ENCODE results near the gene INKA2. TPM values are rescaled to one million over a fixed set of nuclear protein-coding genes. Genes with fewer than 3 reads are reported as not detected.

Gene INKA2
- polyA plus RNA-seq, 1 donor from 2014 or later, result 0.77 TPM

DNA sequence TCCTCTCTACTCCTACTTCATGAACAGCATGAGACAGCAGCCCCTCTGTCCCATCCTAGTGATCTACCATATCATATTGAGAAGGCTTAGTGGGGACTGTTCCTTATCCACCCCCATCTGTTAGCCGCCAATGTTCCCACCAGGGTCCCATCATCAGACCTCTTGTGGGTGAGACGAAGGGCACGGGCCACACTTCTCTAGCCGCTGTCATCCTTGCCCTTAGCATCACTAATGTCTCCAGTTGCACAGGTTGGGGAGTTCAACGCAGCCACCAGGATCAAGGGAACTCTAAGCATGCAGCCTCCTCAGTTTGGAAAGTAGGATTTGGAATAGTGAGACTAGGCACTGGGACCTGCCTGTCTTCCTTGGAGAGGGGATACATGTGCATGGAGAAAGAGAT is 20.1 kb downstream of the INKA2 start:
- Histone ChIP-seq H3K4me3 (ENCODE audit: low read length) (no peak overlapping the region), H2AFZ (ENCODE audit: low read depth, low read length) (no peak overlapping the region), H3K9ac (ENCODE audit: low read length) (no peak overlapping the region), H4K20me1 (ENCODE audit: insufficient read depth) (no peaks in the 10 kb centered on the region), H3K9me2 (ENCODE audit: insufficient read depth, low read length) (no peaks in the 10 kb centered on the region), H3K9me3 (ENCODE audit: low read length) (no peaks in the 10 kb centered on the region), H3K36me3 (ENCODE audit: insufficient read depth, low read length) (no peaks in the 10 kb centered on the region), H3K79me2 (replicated peaks; ENCODE audit: insufficient read depth, low read length) (no peaks in the 10 kb centered on the region), H3K4me2 (ENCODE audit: low read length) (no peak overlapping the region), H3K27ac (ENCODE audit: low read length) (no peak overlapping the region), H3F3A (ENCODE audit: insufficient read depth, low read length, poor library complexity, severe bottlenecking) (no peaks in the 10 kb centered on the region), H3K27me3 (ENCODE audit: insufficient read depth, low read depth, low read length) (no peaks in the 10 kb centered on the region)
- no peak for TF ChIP-seq RAD21 (conservative IDR thresholded peaks at IDR 0.05)

DNA sequence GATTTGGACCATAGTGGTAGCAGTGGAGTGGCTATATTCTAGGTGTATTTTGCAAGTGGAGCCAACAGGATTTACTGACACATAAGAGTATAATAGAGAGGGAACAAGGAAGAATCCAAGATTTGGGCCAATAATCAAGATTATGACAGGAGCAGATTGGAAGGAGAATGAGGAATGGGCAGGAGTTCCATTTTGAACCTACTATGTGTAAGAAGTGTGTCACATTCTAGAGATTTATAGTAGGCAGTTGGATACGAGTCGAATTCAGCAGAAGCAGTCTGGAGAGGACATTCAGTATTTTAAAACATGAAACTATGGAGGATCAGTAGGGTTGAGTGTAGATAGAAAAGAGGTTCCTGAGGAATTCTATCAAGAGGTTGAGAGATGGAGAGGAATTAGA is 21.7 kb downstream of the INKA2 start:
- Histone ChIP-seq H3K27me3 (ENCODE audit: insufficient read depth, low read depth, low read length) (no peaks in the 10 kb centered on the region), H3F3A (ENCODE audit: insufficient read depth, low read length, poor library complexity, severe bottlenecking) (no peaks in the 10 kb centered on the region), H3K9me2 (ENCODE audit: insufficient read depth, low read length) (no peaks in the 10 kb centered on the region), H4K20me1 (ENCODE audit: insufficient read depth) (no peaks in the 10 kb centered on the region), H3K9ac (ENCODE audit: low read length) (no peak overlapping the region), H3K9me3 (ENCODE audit: low read length) (no peaks in the 10 kb centered on the region), H3K4me3 (ENCODE audit: low read length) (no peak overlapping the region), H3K27ac (ENCODE audit: low read length) (no peak overlapping the region), H3K4me2 (ENCODE audit: low read length) (no peak overlapping the region), H3K36me3 (ENCODE audit: insufficient read depth, low read length) (no peaks in the 10 kb centered on the region), H2AFZ (ENCODE audit: low read depth, low read length) (no peak overlapping the region), H3K79me2 (replicated peaks; ENCODE audit: insufficient read depth, low read length) (no peaks in the 10 kb centered on the region)
- TF ChIP-seq RAD21 (conservative IDR thresholded peaks at IDR 0.05) (no peak), EZH2 (IDR thresholded peaks at IDR 0.05; ENCODE audit: borderline replicate concordance, insufficient read depth, low read length, poor library complexity, severe bottlenecking) (no peak), POLR2AphosphoS5 (IDR thresholded peaks at IDR 0.05) (no peak), EP300 (conservative IDR thresholded peaks at IDR 0.05; ENCODE audit: poor library complexity, severe bottlenecking) (no peak), SMC3 (conservative IDR thresholded peaks at IDR 0.05; ENCODE audit: poor library complexity) (no peak), MXI1 (conservative IDR thresholded peaks at IDR 0.05; ENCODE audit: poor library complexity, severe bottlenecking) (no peak), TAF1 (IDR thresholded peaks at IDR 0.05; ENCODE audit: low read depth) (no peak)
- TF ChIP-seq, protein P1, sequence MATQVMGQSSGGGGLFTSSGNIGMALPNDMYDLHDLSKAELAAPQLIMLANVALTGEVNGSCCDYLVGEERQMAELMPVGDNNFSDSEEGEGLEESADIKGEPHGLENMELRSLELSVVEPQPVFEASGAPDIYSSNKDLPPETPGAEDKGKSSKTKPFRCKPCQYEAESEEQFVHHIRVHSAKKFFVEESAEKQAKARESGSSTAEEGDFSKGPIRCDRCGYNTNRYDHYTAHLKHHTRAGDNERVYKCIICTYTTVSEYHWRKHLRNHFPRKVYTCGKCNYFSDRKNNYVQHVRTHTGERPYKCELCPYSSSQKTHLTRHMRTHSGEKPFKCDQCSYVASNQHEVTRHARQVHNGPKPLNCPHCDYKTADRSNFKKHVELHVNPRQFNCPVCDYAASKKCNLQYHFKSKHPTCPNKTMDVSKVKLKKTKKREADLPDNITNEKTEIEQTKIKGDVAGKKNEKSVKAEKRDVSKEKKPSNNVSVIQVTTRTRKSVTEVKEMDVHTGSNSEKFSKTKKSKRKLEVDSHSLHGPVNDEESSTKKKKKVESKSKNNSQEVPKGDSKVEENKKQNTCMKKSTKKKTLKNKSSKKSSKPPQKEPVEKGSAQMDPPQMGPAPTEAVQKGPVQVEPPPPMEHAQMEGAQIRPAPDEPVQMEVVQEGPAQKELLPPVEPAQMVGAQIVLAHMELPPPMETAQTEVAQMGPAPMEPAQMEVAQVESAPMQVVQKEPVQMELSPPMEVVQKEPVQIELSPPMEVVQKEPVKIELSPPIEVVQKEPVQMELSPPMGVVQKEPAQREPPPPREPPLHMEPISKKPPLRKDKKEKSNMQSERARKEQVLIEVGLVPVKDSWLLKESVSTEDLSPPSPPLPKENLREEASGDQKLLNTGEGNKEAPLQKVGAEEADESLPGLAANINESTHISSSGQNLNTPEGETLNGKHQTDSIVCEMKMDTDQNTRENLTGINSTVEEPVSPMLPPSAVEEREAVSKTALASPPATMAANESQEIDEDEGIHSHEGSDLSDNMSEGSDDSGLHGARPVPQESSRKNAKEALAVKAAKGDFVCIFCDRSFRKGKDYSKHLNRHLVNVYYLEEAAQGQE (IDR thresholded peaks at IDR 0.05; ENCODE audit: borderline replicate concordance), result no peak
- TF ChIP-seq, protein P2, sequence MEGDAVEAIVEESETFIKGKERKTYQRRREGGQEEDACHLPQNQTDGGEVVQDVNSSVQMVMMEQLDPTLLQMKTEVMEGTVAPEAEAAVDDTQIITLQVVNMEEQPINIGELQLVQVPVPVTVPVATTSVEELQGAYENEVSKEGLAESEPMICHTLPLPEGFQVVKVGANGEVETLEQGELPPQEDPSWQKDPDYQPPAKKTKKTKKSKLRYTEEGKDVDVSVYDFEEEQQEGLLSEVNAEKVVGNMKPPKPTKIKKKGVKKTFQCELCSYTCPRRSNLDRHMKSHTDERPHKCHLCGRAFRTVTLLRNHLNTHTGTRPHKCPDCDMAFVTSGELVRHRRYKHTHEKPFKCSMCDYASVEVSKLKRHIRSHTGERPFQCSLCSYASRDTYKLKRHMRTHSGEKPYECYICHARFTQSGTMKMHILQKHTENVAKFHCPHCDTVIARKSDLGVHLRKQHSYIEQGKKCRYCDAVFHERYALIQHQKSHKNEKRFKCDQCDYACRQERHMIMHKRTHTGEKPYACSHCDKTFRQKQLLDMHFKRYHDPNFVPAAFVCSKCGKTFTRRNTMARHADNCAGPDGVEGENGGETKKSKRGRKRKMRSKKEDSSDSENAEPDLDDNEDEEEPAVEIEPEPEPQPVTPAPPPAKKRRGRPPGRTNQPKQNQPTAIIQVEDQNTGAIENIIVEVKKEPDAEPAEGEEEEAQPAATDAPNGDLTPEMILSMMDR (IDR thresholded peaks at IDR 0.05; ENCODE audit: poor library complexity, severe bottlenecking), result no peak

DNA sequence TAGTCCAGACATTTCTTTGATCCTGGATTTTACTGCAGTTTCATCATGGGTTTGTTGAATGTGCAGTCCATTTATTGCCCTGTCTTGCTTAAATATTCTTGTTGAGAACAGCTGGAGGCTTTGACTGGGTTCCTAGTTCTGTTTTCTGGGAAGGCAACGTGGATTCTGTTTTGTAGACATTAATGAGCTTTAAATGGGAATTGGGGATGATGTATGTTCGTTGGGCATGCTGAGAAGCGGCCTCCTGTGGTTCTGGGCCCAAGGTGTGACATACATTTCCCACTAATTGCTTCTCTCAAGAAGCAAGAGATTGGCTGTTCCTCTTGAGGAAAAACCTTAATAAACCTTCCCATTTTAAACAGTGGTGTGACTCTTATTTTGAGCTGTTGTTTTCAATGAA is 22.9 kb downstream of the INKA2 start:
- TF ChIP-seq EP300 (conservative IDR thresholded peaks at IDR 0.05; ENCODE audit: poor library complexity, severe bottlenecking), result no peak
- TF ChIP-seq, protein P2 (IDR thresholded peaks at IDR 0.05; ENCODE audit: poor library complexity, severe bottlenecking), result no peak
- TF ChIP-seq TAF1 (IDR thresholded peaks at IDR 0.05; ENCODE audit: low read depth), result no peak
- TF ChIP-seq SMC3 (conservative IDR thresholded peaks at IDR 0.05; ENCODE audit: poor library complexity), result no peak
- TF ChIP-seq RAD21 (conservative IDR thresholded peaks at IDR 0.05), result no peak
- H3K27ac ChIP-seq (ENCODE audit: low read length), result no peak overlapping the region
- no peaks in the 10 kb centered on the region for H3K9me3 ChIP-seq (ENCODE audit: low read length)
- no peaks in the 10 kb centered on the region for H3K27me3 ChIP-seq (ENCODE audit: insufficient read depth, low read depth, low read length)
- no peaks in the 10 kb centered on the region for H3K36me3 ChIP-seq (ENCODE audit: insufficient read depth, low read length)
- no peaks in the 10 kb centered on the region for H3K9me2 ChIP-seq (ENCODE audit: insufficient read depth, low read length)
- no peak overlapping the region for H3K4me3 ChIP-seq (ENCODE audit: low read length)
- no peak overlapping the region for H2AFZ ChIP-seq (ENCODE audit: low read depth, low read length)
- H3F3A ChIP-seq (ENCODE audit: insufficient read depth, low read length, poor library complexity, severe bottlenecking), result no peaks in the 10 kb centered on the region
- no peak overlapping the region for H3K4me2 ChIP-seq (ENCODE audit: low read length)
- H3K9ac ChIP-seq (ENCODE audit: low read length), result no peak overlapping the region
- no peaks in the 10 kb centered on the region for H4K20me1 ChIP-seq (ENCODE audit: insufficient read depth)
- no peaks in the 10 kb centered on the region for H3K79me2 ChIP-seq (replicated peaks; ENCODE audit: insufficient read depth, low read length)

Measured in neural cell (in vitro differentiated cells).